GM23338 (cell line): ENCODE data around the gene DUSP6. TPM values are rescaled to one million over a fixed set of nuclear protein-coding genes. Genes with fewer than 3 reads are reported as not detected.

Experiments used
- ATAC-seq: fragments of 200-7000 bp; cut with Tn5 transposase; 3 replicates; pipeline ENCODE4 v1.9.1; 2020
- DNase-seq: peaks from one replicate; pipeline ENCODE4 v3.0.0-alpha.2; 2015; ENCODE audit warnings: low spot score
- H2AFZ ChIP-seq: fragments of 200-600 bp; sonication (generic); 2 replicates; pipeline ENCODE4 v1.8.0; 2016; ENCODE audit warnings: antibody characterized with exemption, mild to moderate bottlenecking, moderate library complexity
- H3F3A ChIP-seq: fragments of 200-600 bp; sonication (generic); replicated peaks from 2 replicates; pipeline ENCODE4 v1.8.0; 2017; ENCODE audit warnings: antibody characterized with exemption, mixed run types, low read depth
- H3K27ac ChIP-seq: fragments of 200-600 bp; sonication (generic); 2 replicates; pipeline ENCODE4 v1.6.1; 2016; ENCODE audit warnings: low read depth
- H3K27me3 ChIP-seq: fragments of 200-600 bp; sonication (generic); 2 replicates; pipeline ENCODE4 v1.8.0; 2016; ENCODE audit warnings: mild to moderate bottlenecking, mixed run types, moderate library complexity; ENCODE audit not compliant: insufficient read depth
- H3K36me3 ChIP-seq: fragments of 200-600 bp; sonication (generic); 2 replicates; pipeline ENCODE4 v1.8.0; 2016; ENCODE audit warnings: mild to moderate bottlenecking; ENCODE audit not compliant: insufficient read depth
- H3K4me1 ChIP-seq: fragments of 200-600 bp; sonication (generic); 2 replicates; pipeline ENCODE4 v1.8.0; 2016; ENCODE audit warnings: mild to moderate bottlenecking, moderate library complexity; ENCODE audit not compliant: insufficient read depth
- H3K4me2 ChIP-seq: fragments of 200-600 bp; sonication (generic); 2 replicates; pipeline ENCODE4 v1.7.1; 2017; ENCODE audit warnings: mixed run types
- H3K4me3 ChIP-seq: fragments of 200-600 bp; sonication (generic); 2 replicates; pipeline ENCODE4 v1.6.1; 2016; ENCODE audit warnings: mixed run types
- H3K79me2 ChIP-seq: fragments of 200-600 bp; sonication (generic); replicated peaks from 2 replicates; pipeline ENCODE4 v1.8.0; 2017; ENCODE audit warnings: mild to moderate bottlenecking; ENCODE audit not compliant: insufficient read depth
- H3K9me2 ChIP-seq: fragments of 200-600 bp; sonication (generic); 2 replicates; pipeline ENCODE4 v1.8.0; 2017; ENCODE audit not compliant: insufficient read depth
- H4K20me1 ChIP-seq: fragments of 200-600 bp; sonication (generic); replicated peaks from 2 replicates; pipeline ENCODE4 v1.8.0; 2017; ENCODE audit warnings: mild to moderate bottlenecking; ENCODE audit not compliant: insufficient read depth
- H3K27ac Mint-ChIP-seq: 2 replicates; pipeline ENCODE4 v1.8.0; 2020; ENCODE audit warnings: inconsistent platforms, mild to moderate bottlenecking, moderate library complexity, mixed read lengths
- H3K27me3 Mint-ChIP-seq: 3 replicates; pipeline ENCODE4 v1.8.0; 2022; ENCODE audit warnings: low read depth, mild to moderate bottlenecking, moderate library complexity, mixed read lengths, inconsistent platforms; ENCODE audit not compliant: insufficient read depth, poor library complexity
- H3K36me3 Mint-ChIP-seq: 3 replicates; pipeline ENCODE4 v1.8.0; 2021; ENCODE audit warnings: low read depth, mild to moderate bottlenecking, inconsistent platforms, moderate library complexity, mixed read lengths
- H3K4me1 Mint-ChIP-seq: 3 replicates; pipeline ENCODE4 v1.8.0; 2020; ENCODE audit warnings: mild to moderate bottlenecking, inconsistent platforms, mixed read lengths
- H3K4me3 Mint-ChIP-seq: 3 replicates; pipeline ENCODE4 v1.8.0; 2021; ENCODE audit warnings: moderate library complexity, mild to moderate bottlenecking, inconsistent platforms, mixed read lengths
- H3K9me3 Mint-ChIP-seq: 3 replicates; pipeline ENCODE4 v1.8.0; 2020; ENCODE audit warnings: moderate library complexity, mild to moderate bottlenecking, inconsistent platforms, mixed read lengths
- POLR2AphosphoS5 ChIP-seq: IDR thresholded peaks from 2 replicates; pipeline ENCODE4 v1.6.1; 2016; ENCODE audit warnings: antibody characterized with exemption, low read depth
- STAT1 ChIP-seq: IDR thresholded peaks from one replicate; pipeline ENCODE4 v1.6.1; 2016; ENCODE audit warnings: antibody characterized with exemption; ENCODE audit not compliant: unreplicated experiment
- ZNF331 ChIP-seq: fragments of 250-450 bp; sonication (Bioruptor Pico); IDR thresholded peaks from 2 replicates; pipeline ENCODE4 v1.5.0; 2020; ENCODE audit warnings: low read depth, mild to moderate bottlenecking, moderate library complexity
- polyA plus RNA-seq: library from polyadenylated mRNA; unstranded; fragments of >200 nt; fragmentation: Nextera tagmentation; extraction: Ambion mirVana; gene quantifications from 2 replicates; pipeline ENCODE4 v1.2.1, GENCODE V29; 2016
- total RNA-seq: library from RNA; depleted of rRNA; stranded (reverse); fragments of >200 nt; shearing (Covaris generic); gene quantifications from 2 replicates; pipeline ENCODE4 v1.2.3, GENCODE V29; 2014
- TF ChIP-seq, protein P1 (sequence below): fragments of 250-450 bp; sonication (Bioruptor Pico); IDR thresholded peaks from 2 replicates; pipeline ENCODE4 v1.5.0; 2020; ENCODE audit warnings: mild to moderate bottlenecking, moderate library complexity
- TF ChIP-seq, protein P2 (sequence below): IDR thresholded peaks from 2 replicates; pipeline ENCODE4 v1.6.1; 2016; ENCODE audit warnings: antibody characterized with exemption

DUSP6 gene
- total and polyA plus RNA-seq, 2 experiments from 2014 or later: 117 to 191 TPM

DNA sequence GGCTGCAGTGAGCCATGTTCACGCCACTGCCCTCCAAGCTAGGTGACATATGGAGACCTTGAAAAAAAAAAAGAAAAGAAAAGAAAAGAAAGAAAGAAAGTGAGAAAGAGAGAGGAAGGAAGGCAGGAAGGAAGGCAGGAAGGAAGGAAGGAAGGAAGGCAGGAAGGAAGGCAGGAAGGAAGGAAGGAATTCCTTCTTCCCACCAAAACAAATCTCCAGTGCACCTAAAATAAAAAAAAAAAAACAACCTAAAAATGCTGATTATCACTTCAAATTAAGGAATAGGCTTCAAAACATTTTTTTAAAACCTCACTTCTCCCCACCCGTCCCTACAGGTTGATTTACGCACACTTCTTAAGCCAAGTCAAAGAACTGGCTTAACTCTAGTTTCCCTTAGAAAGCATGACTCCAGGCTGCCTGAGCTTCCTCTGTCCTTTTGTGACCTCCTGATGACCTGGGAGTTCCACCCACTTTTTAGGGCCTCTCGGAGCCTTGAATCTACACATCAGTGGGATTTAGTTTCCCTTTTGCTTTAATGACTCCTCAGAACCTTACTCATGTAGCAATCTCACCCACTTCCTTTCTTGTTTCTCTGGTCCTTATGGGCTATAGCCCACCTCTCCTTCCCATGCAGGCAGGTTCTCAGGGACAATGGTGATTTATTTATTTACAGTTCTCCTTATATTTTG, 18.6 kb downstream of the DUSP6 start (continued):
- TF ChIP-seq, protein P1, sequence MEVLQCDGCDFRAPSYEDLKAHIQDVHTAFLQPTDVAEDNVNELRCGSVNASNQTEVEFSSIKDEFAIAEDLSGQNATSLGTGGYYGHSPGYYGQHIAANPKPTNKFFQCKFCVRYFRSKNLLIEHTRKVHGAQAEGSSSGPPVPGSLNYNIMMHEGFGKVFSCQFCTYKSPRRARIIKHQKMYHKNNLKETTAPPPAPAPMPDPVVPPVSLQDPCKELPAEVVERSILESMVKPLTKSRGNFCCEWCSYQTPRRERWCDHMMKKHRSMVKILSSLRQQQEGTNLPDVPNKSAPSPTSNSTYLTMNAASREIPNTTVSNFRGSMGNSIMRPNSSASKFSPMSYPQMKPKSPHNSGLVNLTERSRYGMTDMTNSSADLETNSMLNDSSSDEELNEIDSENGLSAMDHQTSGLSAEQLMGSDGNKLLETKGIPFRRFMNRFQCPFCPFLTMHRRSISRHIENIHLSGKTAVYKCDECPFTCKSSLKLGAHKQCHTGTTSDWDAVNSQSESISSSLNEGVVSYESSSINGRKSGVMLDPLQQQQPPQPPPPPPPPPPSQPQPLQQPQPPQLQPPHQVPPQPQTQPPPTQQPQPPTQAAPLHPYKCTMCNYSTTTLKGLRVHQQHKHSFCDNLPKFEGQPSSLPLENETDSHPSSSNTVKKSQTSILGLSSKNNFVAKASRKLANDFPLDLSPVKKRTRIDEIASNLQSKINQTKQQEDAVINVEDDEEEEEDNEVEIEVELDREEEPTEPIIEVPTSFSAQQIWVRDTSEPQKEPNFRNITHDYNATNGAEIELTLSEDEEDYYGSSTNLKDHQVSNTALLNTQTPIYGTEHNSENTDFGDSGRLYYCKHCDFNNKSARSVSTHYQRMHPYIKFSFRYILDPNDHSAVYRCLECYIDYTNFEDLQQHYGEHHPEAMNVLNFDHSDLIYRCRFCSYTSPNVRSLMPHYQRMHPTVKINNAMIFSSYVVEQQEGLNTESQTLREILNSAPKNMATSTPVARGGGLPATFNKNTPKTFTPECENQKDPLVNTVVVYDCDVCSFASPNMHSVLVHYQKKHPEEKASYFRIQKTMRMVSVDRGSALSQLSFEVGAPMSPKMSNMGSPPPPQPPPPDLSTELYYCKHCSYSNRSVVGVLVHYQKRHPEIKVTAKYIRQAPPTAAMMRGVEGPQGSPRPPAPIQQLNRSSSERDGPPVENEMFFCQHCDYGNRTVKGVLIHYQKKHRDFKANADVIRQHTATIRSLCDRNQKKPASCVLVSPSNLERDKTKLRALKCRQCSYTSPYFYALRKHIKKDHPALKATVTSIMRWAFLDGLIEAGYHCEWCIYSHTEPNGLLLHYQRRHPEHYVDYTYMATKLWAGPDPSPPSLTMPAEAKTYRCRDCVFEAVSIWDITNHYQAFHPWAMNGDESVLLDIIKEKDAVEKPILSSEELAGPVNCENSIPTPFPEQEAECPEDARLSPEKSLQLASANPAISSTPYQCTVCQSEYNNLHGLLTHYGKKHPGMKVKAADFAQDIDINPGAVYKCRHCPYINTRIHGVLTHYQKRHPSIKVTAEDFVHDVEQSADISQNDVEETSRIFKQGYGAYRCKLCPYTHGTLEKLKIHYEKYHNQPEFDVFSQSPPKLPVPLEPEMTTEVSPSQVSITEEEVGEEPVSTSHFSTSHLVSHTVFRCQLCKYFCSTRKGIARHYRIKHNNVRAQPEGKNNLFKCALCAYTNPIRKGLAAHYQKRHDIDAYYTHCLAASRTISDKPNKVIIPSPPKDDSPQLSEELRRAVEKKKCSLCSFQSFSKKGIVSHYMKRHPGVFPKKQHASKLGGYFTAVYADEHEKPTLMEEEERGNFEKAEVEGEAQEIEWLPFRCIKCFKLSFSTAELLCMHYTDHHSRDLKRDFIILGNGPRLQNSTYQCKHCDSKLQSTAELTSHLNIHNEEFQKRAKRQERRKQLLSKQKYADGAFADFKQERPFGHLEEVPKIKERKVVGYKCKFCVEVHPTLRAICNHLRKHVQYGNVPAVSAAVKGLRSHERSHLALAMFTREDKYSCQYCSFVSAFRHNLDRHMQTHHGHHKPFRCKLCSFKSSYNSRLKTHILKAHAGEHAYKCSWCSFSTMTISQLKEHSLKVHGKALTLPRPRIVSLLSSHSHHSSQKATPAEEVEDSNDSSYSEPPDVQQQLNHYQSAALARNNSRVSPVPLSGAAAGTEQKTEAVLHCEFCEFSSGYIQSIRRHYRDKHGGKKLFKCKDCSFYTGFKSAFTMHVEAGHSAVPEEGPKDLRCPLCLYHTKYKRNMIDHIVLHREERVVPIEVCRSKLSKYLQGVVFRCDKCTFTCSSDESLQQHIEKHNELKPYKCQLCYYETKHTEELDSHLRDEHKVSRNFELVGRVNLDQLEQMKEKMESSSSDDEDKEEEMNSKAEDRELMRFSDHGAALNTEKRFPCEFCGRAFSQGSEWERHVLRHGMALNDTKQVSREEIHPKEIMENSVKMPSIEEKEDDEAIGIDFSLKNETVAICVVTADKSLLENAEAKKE (CRISPR knock-in tag): no peak
- TF ChIP-seq ZNF331 (CRISPR knock-in tag): no peak

DNA sequence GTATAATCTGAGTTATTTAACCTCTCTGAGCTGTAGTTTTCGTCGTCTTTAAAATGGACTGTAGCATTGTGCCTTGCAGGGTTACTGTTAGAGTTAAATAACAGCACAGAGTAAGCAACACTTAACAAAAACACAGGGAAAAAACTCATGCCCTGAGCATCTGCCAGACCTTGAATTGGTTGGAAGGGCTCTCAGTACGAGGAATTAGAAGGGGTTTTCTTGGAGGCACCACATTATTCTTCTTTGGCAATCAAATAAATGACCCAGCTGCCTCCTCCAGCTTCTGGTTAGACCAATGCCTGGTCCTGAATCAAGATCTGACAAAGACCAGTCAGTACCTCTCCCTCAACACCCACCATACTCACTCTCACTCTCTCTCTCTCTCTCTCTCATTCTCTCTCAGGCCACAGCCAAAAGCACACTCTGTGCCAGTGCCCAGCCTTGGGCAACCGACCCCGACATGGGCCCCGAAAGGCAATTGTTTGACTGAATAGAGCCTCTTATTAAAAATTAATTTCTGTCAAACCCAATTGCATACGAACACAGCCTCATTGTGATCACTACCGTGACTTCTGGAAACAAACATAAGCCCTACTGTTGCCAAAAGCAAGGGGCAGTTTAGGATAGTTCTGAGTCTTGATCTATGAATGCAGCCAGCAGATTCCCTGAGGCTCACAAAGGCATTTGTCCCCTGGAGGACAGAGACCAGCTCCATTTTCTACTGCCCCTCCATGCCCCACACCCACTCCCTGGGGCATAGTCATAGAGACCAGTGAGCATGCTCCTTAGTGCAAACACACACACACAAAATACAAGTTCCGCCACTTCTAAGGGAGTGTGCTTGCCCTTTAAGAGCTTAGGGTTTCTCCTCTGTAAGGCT, 23.9 kb downstream of the DUSP6 start:
- peaks cover 15% of the 10 kb centered on the region for H3K4me1 ChIP-seq
- Mint-ChIP-seq H3K9me3 (peaks cover 6% of the 10 kb centered on the region; the same call in 2 of the 3 replicates), H3K27ac (no peak overlapping the region), H3K27me3 (peaks cover 5% of the 10 kb centered on the region), H3K4me1 (peaks cover 37% of the 10 kb centered on the region), H3K36me3 (peaks cover 8% of the 10 kb centered on the region; the same call in 2 of the 3 replicates), H3K4me3 (no peak overlapping the region)
- H3K4me2 ChIP-seq: no peak overlapping the region; the same call in 1 of the 2 replicates
- H3K36me3 ChIP-seq: no peaks in the 10 kb centered on the region
- no peaks in the 10 kb centered on the region for H3K79me2 ChIP-seq
- TF ChIP-seq, protein P2, sequence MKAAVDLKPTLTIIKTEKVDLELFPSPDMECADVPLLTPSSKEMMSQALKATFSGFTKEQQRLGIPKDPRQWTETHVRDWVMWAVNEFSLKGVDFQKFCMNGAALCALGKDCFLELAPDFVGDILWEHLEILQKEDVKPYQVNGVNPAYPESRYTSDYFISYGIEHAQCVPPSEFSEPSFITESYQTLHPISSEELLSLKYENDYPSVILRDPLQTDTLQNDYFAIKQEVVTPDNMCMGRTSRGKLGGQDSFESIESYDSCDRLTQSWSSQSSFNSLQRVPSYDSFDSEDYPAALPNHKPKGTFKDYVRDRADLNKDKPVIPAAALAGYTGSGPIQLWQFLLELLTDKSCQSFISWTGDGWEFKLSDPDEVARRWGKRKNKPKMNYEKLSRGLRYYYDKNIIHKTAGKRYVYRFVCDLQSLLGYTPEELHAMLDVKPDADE: no peak
- TF ChIP-seq STAT1: no peak
- no peak for TF ChIP-seq POLR2AphosphoS5
- no peaks in the 10 kb centered on the region for H3K9me2 ChIP-seq
- ATAC-seq (no peak), DNase-seq (no peak)
- H4K20me1 ChIP-seq: no peaks in the 10 kb centered on the region
- no peak overlapping the region for H3K27ac ChIP-seq
- no peaks in the 10 kb centered on the region for H3F3A ChIP-seq
- no peak overlapping the region for H2AFZ ChIP-seq
- H3K4me3 ChIP-seq: no peak overlapping the region
- H3K27me3 ChIP-seq: no peaks in the 10 kb centered on the region
